Subcutaneous abdominal adipose tissue (tissue), 5 donors: ENCODE data around the gene MCAM.

ENCODE experiments used
- H3K27ac ChIP-seq: one replicate; pipeline ENCODE4 v1.7.0; 2013; ENCODE audit warnings: low read depth, mild to moderate bottlenecking, inconsistent platforms, low read length, moderate library complexity
- H3K27me3 ChIP-seq, 5 donors: one replicate each; pipeline ENCODE4 v1.7.0; 2013; ENCODE audit warnings: low read length in 5 of 5, inconsistent platforms in 1 of 5; ENCODE audit not compliant: control insufficient read depth in 5 of 5, insufficient read depth in 4 of 5
- H3K36me3 ChIP-seq, 5 donors: one replicate each; pipeline ENCODE4 v1.7.0; 2013; ENCODE audit warnings: low read length in 5 of 5; ENCODE audit not compliant: control insufficient read depth in 5 of 5, insufficient read depth in 5 of 5
- H3K4me1 ChIP-seq, 5 donors: one replicate each; pipeline ENCODE4 v1.7.0; 2013; ENCODE audit warnings: low read length in 5 of 5, mild to moderate bottlenecking in 3 of 5, moderate library complexity in 1 of 5; ENCODE audit not compliant: control insufficient read depth in 5 of 5, insufficient read depth in 5 of 5
- H3K4me3 ChIP-seq, 5 donors: one replicate each; pipeline ENCODE4 v1.7.0; 2013; ENCODE audit warnings: low read length in 5 of 5, low read depth in 1 of 5
- H3K9ac ChIP-seq, 5 donors: one replicate each; pipeline ENCODE4 v1.7.0; 2013; ENCODE audit warnings: low read length in 5 of 5, mild to moderate bottlenecking in 4 of 5, moderate library complexity in 3 of 5
- H3K9me3 ChIP-seq, 5 donors: one replicate each; pipeline ENCODE4 v1.7.0; 2013; ENCODE audit warnings: low read length in 5 of 5; ENCODE audit not compliant: control insufficient read depth in 5 of 5
- donor health status: healthy.
- donor health status: healthy.
- donor health status: healthy.
- donor health status: healthy.
- donor health status: healthy.

MCAM gene

DNA sequence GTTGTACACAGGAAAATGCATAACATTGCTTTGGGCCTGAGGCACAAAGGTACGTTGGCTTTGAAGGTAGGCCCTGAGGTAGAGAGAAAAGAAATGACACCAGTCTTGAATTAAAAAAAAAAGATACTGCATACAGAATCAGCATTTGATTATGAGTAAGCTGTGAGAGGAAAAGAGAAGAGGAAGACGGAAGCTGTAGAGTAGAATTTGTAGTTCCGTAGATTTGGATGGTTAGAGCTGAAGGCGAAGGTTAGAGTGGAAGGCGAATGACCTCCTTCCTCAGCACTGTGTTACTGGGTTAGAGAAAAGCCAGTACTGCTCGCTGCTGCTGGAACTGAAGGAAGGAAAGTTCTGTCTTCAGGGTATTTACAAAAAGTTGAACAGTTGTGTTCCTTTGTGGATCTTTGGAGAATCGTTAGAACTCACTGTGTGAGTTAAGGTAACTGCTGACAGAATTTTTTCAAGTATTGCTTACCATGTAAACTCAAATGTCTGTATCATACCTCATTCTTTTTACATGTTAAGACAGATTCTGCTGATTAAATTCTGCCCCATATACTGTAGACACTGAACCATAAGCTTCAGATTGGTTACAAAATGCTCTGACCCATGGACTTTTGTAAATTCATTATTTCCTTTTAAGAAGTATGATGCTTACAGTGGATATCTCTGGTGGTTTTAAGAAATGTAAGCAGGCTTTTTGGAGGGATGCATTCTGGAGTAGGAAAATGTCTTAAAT, 50.2 kb downstream of the MCAM start:
- H3K4me3 ChIP-seq = no peak overlapping the region
- H3K36me3 ChIP-seq = no peaks in the 10 kb centered on the region
- H3K9me3 ChIP-seq = no peaks in the 10 kb centered on the region
- H3K9ac ChIP-seq = peak overlapping the region in 1 of 5 donors; percentile 7
- H3K4me1 ChIP-seq = peaks cover 0 to 40% (median 25%) of the 10 kb centered on the region in 5 donors
- H3K27ac ChIP-seq = no peak overlapping the region
- no peaks in the 10 kb centered on the region for H3K27me3 ChIP-seq

DNA sequence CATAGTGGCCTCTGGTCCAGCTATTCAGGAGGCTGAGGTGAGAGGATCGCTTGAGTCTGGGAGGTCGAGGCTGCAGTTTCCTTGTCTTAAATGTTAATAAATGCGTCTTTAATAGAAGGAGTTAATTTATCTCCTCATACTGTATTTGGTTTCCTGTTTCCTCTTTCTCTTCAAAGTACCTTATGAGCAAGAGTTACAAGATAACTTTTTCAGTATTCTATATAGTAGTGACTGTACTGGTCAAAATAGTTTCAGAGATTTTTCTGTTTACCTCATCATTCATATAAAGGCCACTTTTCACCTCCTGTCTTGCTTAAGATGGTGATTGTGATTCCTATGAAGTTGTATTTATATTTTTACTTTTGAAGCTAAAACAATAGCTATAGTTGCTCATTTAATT, 50.9 kb downstream of the MCAM start:
- Histone ChIP-seq H3K27ac (no peak overlapping the region), H3K36me3 (no peaks in the 10 kb centered on the region), H3K4me3 (no peak overlapping the region), H3K4me1 (peaks cover 0 to 40% (median 25%) of the 10 kb centered on the region in 5 donors), H3K27me3 (no peaks in the 10 kb centered on the region), H3K9ac (no peak overlapping the region), H3K9me3 (no peaks in the 10 kb centered on the region)

DNA sequence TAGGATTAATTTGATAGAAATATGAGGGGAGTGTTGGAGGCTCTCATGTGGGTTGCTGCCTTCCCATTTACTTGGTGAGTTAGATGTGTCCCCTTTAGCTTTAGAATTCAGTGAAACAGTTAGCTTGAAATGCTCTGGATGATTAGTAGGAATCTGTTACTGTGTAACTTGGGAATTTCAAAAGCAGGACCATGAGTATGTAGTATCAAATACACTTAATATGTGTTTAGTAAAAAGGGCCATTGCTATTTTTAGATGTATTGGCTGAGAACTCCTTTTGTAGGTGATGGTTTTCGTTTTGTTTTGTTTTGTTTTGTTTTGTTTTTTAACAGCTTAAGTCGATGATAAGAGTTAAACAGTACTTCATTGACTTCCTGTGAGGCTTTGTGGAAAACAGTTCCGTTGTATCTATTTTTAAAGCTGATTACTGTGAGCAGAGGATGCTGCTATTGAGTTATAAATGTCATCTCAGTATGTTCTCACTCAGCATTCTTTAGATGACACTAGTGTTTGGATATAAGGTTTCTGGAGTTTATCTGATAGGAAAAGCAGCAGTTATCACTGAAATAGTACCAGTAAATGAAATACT, 53.5 kb downstream of the MCAM start:
- H3K4me3 ChIP-seq = no peak overlapping the region
- H3K36me3 ChIP-seq = no peaks in the 10 kb centered on the region
- H3K4me1 ChIP-seq = peaks cover 0 to 36% (median 17%) of the 10 kb centered on the region in 5 donors
- no peaks in the 10 kb centered on the region for H3K27me3 ChIP-seq
- no peak overlapping the region for H3K9ac ChIP-seq
- peak overlapping the region; percentile 43 for H3K27ac ChIP-seq
- H3K9me3 ChIP-seq = no peaks in the 10 kb centered on the region

DNA sequence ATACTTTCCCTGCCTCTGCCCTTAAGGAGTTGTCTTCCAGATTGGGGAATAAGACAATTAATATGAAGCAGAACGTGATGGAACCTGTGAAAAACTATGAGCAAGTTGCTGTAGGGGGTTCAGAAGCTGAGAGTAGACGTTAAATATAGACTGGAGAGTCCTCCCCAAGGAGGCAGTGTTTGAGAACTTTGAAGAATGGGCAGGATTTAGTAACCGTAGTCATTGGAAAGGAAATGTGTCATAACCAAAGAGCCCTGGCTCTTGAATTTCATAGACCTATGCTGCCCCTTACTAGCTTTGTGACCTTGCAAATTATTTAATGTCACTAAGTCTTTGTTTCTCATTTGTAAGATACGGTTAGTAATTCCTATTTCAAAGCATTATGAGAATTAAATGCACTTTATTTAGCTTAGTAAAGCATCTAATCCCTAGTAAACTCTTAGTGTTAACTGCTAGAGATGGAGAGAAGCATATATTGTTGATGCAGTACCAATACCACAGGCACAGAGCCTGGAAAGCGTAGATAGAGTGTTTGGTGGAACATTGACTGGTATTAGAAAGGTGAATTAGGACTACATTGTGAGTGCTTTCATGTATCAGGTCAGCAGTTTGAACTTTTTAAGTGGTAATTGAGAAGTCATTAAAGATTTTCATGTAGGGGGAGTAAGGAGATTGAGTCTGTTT, 54.1 kb downstream of the MCAM start:
- H3K9ac ChIP-seq = no peak overlapping the region
- peaks cover 0 to 34% (median 13%) of the 10 kb centered on the region in 5 donors for H3K4me1 ChIP-seq
- H3K27ac ChIP-seq = peak overlapping the region; percentile 43
- H3K9me3 ChIP-seq = no peaks in the 10 kb centered on the region
- H3K27me3 ChIP-seq = no peaks in the 10 kb centered on the region
- H3K36me3 ChIP-seq = no peaks in the 10 kb centered on the region
- H3K4me3 ChIP-seq = no peak overlapping the region

DNA sequence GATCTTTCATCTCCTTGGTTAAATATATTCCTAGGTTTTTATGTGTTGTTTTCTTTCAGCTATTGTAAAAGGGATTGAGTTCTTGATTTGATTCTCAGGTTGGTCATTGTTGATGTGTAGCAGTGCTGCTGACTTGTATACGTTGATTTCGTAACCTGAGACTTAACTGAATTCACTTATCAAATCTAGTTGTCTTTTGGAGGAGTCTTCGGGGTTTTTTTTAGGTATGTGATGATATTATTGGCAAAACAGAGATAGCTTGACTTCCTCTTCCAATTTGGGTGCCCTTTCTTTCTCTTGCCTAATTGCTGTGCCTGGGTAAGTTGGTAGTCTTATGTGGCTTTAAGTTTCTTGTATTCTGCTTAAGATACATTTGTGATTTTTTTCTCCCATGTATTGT, 57.9 kb downstream of the MCAM start:
- Histone ChIP-seq H3K4me1 (peaks cover 0 to 20% (median 13%) of the 10 kb centered on the region in 5 donors), H3K27me3 (no peaks in the 10 kb centered on the region), H3K4me3 (no peak overlapping the region), H3K9ac (no peak overlapping the region), H3K9me3 (no peaks in the 10 kb centered on the region), H3K27ac (no peak overlapping the region), H3K36me3 (peaks cover 0 to 4% (median 0%) of the 10 kb centered on the region in 5 donors)
